H1 (cell line): Measurements from ENCODE around the gene SMARCD2. TPM values are rescaled to one million over a fixed set of nuclear protein-coding genes. Genes with fewer than 3 reads are reported as not detected.
"Not testable (repeated sequence)": the region's sequence is repeated elsewhere in the genome, so short reads cannot be mapped to it uniquely, and the experiment has no call there.

Source experiments
- CTCF ChIA-PET: fragments of 300-600 bp; sonication (Branson Sonifier 250); formaldehyde crosslinking; loops from one replicate; lab custom pipeline; 2021; ENCODE audit not compliant: partially characterized antibody; lab: Charles Lee
- POLR2A ChIA-PET: fragments of 300-600 bp; sonication (Branson Sonifier 250); formaldehyde crosslinking; loops from one replicate; lab custom pipeline; 2021; ENCODE audit warnings: inconsistent platforms; ENCODE audit not compliant: partially characterized antibody; lab: Charles Lee
- DNase-seq, 2 experiments: peaks; one replicate each; pipeline versions ENCODE4 v3.0.0 to v3.0.0-alpha.2; 2010 to 2022; ENCODE audit warnings: low spot score in 2 of 2, low read depth in 1 of 2, mixed read lengths in 1 of 2
- FAIRE-seq: peaks from 2 replicates; lab custom pipeline; 2011; peaks lifted over from hg19 to GRCh38; lab: Jason Lieb, UNC
- H2AFZ ChIP-seq: 2 replicates; pipeline ENCODE4 v1.8.1; 2012; ENCODE audit warnings: low read length, inconsistent platforms
- H2AK5ac ChIP-seq: 2 replicates; pipeline ENCODE4 v1.6.1; 2013; ENCODE audit warnings: low read depth, low read length
- H2BK120ac ChIP-seq: replicated peaks from 2 replicates; pipeline ENCODE3; 2013; ENCODE audit warnings: low read depth, low read length, inconsistent platforms
- H2BK12ac ChIP-seq: 2 replicates; pipeline ENCODE4 v1.6.1; 2013; ENCODE audit warnings: low read depth, low read length
- H2BK15ac ChIP-seq: 2 replicates; pipeline ENCODE4 v1.6.1; 2013; ENCODE audit warnings: low read length
- H2BK20ac ChIP-seq: 2 replicates; pipeline ENCODE4 v1.6.1; 2013; ENCODE audit warnings: low read length
- H2BK5ac ChIP-seq: 2 replicates; pipeline ENCODE4 v1.6.1; 2013; ENCODE audit warnings: low read depth, low read length
- H3K14ac ChIP-seq: 2 replicates; pipeline ENCODE4 v1.6.1; 2013; ENCODE audit warnings: inconsistent platforms; ENCODE audit not compliant: insufficient read length
- H3K18ac ChIP-seq: 2 replicates; pipeline ENCODE4 v1.6.1; 2013; ENCODE audit warnings: low read length; ENCODE audit errors: extremely low read depth
- H3K23ac ChIP-seq: 2 replicates; pipeline ENCODE4 v1.6.1; 2013; ENCODE audit warnings: inconsistent platforms; ENCODE audit not compliant: insufficient read length
- H3K23me2 ChIP-seq: 2 replicates; pipeline ENCODE4 v1.6.1; 2013; ENCODE audit warnings: low read depth, low read length
- H3K27ac ChIP-seq: 2 replicates; pipeline ENCODE4 v1.6.1; 2011; ENCODE audit warnings: low read depth, low read length, inconsistent platforms
- H3K27me3 ChIP-seq, 4 experiments: replicated peaks in 1 of 4; 1 replicate in 1 of 4; 2 replicates in 3 of 4; pipeline versions ENCODE4 v1.6.1 to v1.8.1; 2011 to 2013; ENCODE audit warnings: low read length in 3 of 4, mild to moderate bottlenecking in 3 of 4, inconsistent platforms in 2 of 4, mixed read lengths in 2 of 4, moderate library complexity in 1 of 4; ENCODE audit not compliant: control insufficient read depth in 3 of 4, insufficient read depth in 3 of 4; ENCODE audit errors: extremely low read depth in 1 of 4
- H3K36me3 ChIP-seq, 4 experiments: 2 replicates each; pipeline versions ENCODE4 v1.6.1 to v1.8.1; 2011 to 2013; ENCODE audit warnings: mild to moderate bottlenecking in 4 of 4, low read length in 3 of 4, moderate library complexity in 2 of 4, control low read depth in 1 of 4, inconsistent platforms in 1 of 4; ENCODE audit not compliant: insufficient read depth in 4 of 4, control insufficient read depth in 2 of 4
- H3K4ac ChIP-seq: replicated peaks from 2 replicates; pipeline ENCODE3; 2013; ENCODE audit warnings: low read length, low read depth, mixed read lengths, inconsistent platforms; ENCODE audit not compliant: insufficient read length
- H3K4me1 ChIP-seq, 4 experiments: replicated peaks in 1 of 4; 1 replicate in 1 of 4; 2 replicates in 3 of 4; pipeline versions ENCODE4 v1.6.1 to v1.8.1; 2011 to 2013; ENCODE audit warnings: low read length in 3 of 4, inconsistent platforms in 2 of 4, mixed read lengths in 1 of 4; ENCODE audit not compliant: insufficient read depth in 4 of 4, control insufficient read depth in 3 of 4
- H3K4me2 ChIP-seq, 2 experiments: 2 replicates each; pipeline versions ENCODE4 v1.6.1 to v1.8.1; 2011 to 2013; ENCODE audit warnings: low read depth in 2 of 2, low read length in 2 of 2, control low read depth in 1 of 2, inconsistent platforms in 1 of 2, mild to moderate bottlenecking in 1 of 2; ENCODE audit not compliant: insufficient read depth in 1 of 2
- H3K4me3 ChIP-seq, 4 experiments: fragments of 200-600, 300-600 bp in 1 of 4; sonication (generic), shearing (Covaris generic), sonication (Bioruptor Twin) in 1 of 4; 2 replicates each; pipeline versions ENCODE4 v1.5.1 to v1.8.1; 2011 to 2016; ENCODE audit warnings: low read length in 4 of 4, low read depth in 3 of 4, control low read depth in 2 of 4, inconsistent platforms in 2 of 4, mild to moderate bottlenecking in 2 of 4, mixed read lengths in 1 of 4, moderate library complexity in 1 of 4; ENCODE audit not compliant: insufficient read depth in 2 of 4; ENCODE audit errors: extremely low read depth in 1 of 4
- H3K56ac ChIP-seq: replicated peaks from 2 replicates; pipeline ENCODE3; 2013; ENCODE audit warnings: low read depth, mild to moderate bottlenecking, mixed read lengths, low read length, inconsistent platforms; ENCODE audit not compliant: insufficient read length
- H3K79me1 ChIP-seq: 2 replicates; pipeline ENCODE4 v1.6.1; 2013; ENCODE audit warnings: low read depth, low read length, control low read depth
- H3K79me2 ChIP-seq, 2 experiments: 2 replicates each; pipeline versions ENCODE4 v1.6.1 to v1.8.1; 2012 to 2013; ENCODE audit warnings: low read length in 2 of 2, mild to moderate bottlenecking in 2 of 2, inconsistent platforms in 1 of 2; ENCODE audit not compliant: insufficient read depth in 2 of 2, control insufficient read depth in 1 of 2
- H3K9ac ChIP-seq, 4 experiments: replicated peaks in 1 of 4; 1 replicate in 1 of 4; 2 replicates in 3 of 4; pipeline versions ENCODE4 v1.6.1 to v1.8.1; 2011 to 2013; ENCODE audit warnings: low read depth in 3 of 4, low read length in 3 of 4, control low read depth in 2 of 4, mild to moderate bottlenecking in 2 of 4, moderate library complexity in 2 of 4, inconsistent platforms in 1 of 4; ENCODE audit errors: extremely low read depth in 1 of 4
- H3K9me3 ChIP-seq, 2 experiments: 2 replicates each; pipeline versions ENCODE4 v1.6.1 to v1.8.1; 2012 to 2013; ENCODE audit warnings: mild to moderate bottlenecking in 2 of 2, moderate library complexity in 2 of 2, control low read depth in 1 of 2, inconsistent platforms in 1 of 2, low read depth in 1 of 2, low read length in 1 of 2, mixed read lengths in 1 of 2; ENCODE audit not compliant: insufficient read depth in 2 of 2
- H4K20me1 ChIP-seq, 2 experiments: replicated peaks in 1 of 2; 2 replicates each; pipeline versions ENCODE3 to v1.8.1; 2011 to 2013; ENCODE audit warnings: inconsistent platforms in 2 of 2, low read length in 2 of 2, mild to moderate bottlenecking in 1 of 2; ENCODE audit not compliant: insufficient read depth in 2 of 2, control insufficient read depth in 1 of 2
- H4K5ac ChIP-seq: 2 replicates; pipeline ENCODE4 v1.6.1; 2013; ENCODE audit warnings: low read length, low read depth, mixed read lengths, inconsistent platforms; ENCODE audit not compliant: insufficient read length
- H4K8ac ChIP-seq: 2 replicates; pipeline ENCODE4 v1.8.0; 2013; ENCODE audit warnings: mild to moderate bottlenecking, moderate library complexity, low read length, inconsistent platforms; ENCODE audit not compliant: insufficient read depth; ENCODE audit errors: extremely low read depth
- H4K91ac ChIP-seq: replicated peaks from 2 replicates; pipeline ENCODE3; 2013; ENCODE audit warnings: low read length, mixed read lengths, inconsistent platforms; ENCODE audit not compliant: insufficient read length
- CREB1 ChIP-seq: IDR thresholded peaks from 2 replicates; pipeline ENCODE4 v1.6.1; 2012; ENCODE audit warnings: inconsistent platforms
- CTCF ChIP-seq, 3 experiments: IDR thresholded peaks; 1 replicate in 2 of 3; 2 replicates in 1 of 3; pipeline versions ENCODE4 v1.5.1 to v1.6.1; 2011; ENCODE audit warnings: low read length in 3 of 3, mild to moderate bottlenecking in 3 of 3, inconsistent platforms in 2 of 3, low read depth in 1 of 3, moderate library complexity in 1 of 3; ENCODE audit not compliant: insufficient read depth in 1 of 3; ENCODE audit errors: control extremely low read depth in 1 of 3
- RAD21 ChIP-seq, 2 experiments: IDR thresholded peaks in 1 of 2; conservative IDR thresholded peaks in 1 of 2; 2 replicates each; pipeline ENCODE4 v1.6.1; 2011; ENCODE audit warnings: low read depth in 2 of 2, low read length in 2 of 2, improper control_type of control experiment in 1 of 2, inconsistent platforms in 1 of 2, mild to moderate bottlenecking in 1 of 2, moderate library complexity in 1 of 2
- SIN3A ChIP-seq, 2 experiments: IDR thresholded peaks in 1 of 2; conservative IDR thresholded peaks in 1 of 2; 2 replicates each; pipeline ENCODE4 v1.6.1; 2011 to 2012; ENCODE audit warnings: low read length in 2 of 2, improper control_type of control experiment in 1 of 2, low read depth in 1 of 2, mild to moderate bottlenecking in 1 of 2
- SP1 ChIP-seq: IDR thresholded peaks from 2 replicates; pipeline ENCODE4 v1.6.1; 2011; ENCODE audit warnings: low read depth, low read length
- WGBS, 2 experiments: shearing (Covaris generic) in 1 of 2; methylation state at CpG; one replicate each; pipeline versions ENCODE4 v1.1.6 to v1.1.7; 2013 to 2015; ENCODE audit warnings: low lambda C conversion rate in 2 of 2, mixed read lengths in 2 of 2, inconsistent platforms in 1 of 2, low coverage in 1 of 2, missing lambda C conversion rate in 1 of 2; ENCODE audit not compliant: insufficient replicate concordance in 2 of 2, insufficient coverage in 1 of 2, insufficient read length in 1 of 2; ENCODE audit errors: extremely low coverage in 1 of 2, missing lambda C conversion rate in 1 of 2; 5-methylcytosine and 5-hydroxymethylcytosine counted together
- polyA plus RNA-seq, 7 experiments: library from polyadenylated mRNA; depleted of rRNA in 3 of 7; stranded (reverse) in 5 of 7; unstranded in 2 of 7; fragments of >200 nt in 5 of 7; fragments of 200-250 nt in 2 of 7; gene quantifications; 1 replicate in 5 of 7; 2 replicates in 1 of 7; 4 replicates in 1 of 7; pipeline versions ENCODE4 v1.2.1 to v1.2.3, GENCODE V29; 2011 to 2013; ENCODE audit warnings: missing spikeins in 2 of 7, mixed read lengths in 2 of 7
- total RNA-seq: library from RNA; stranded (reverse); fragmentation: NEBNext Ultra II Directional; extraction: Animal tissue kit (Norgen Biotek cat#: 25700); gene quantifications from 2 replicates; pipeline ENCODE4 v1.2.1, GENCODE V29; 2021

The SMARCD2 gene
- total and polyA plus RNA-seq, 2 of the 8 experiments (the other 6 are each of a cell fraction or from before 2014, with no cell fraction given) = 90.0 to 92.2 TPM

GRCh38 chr17:63881337-63881736, 38.9 kb upstream of the SMARCD2 start:
- not testable (repeated sequence) for H2BK15ac ChIP-seq, H3K23me2 ChIP-seq, H3K4ac ChIP-seq, H4K91ac ChIP-seq, H3K27me3 ChIP-seq, H3K27ac ChIP-seq, H4K5ac ChIP-seq, H4K20me1 ChIP-seq, H2BK120ac ChIP-seq, H3K79me2 ChIP-seq, H3K9ac ChIP-seq, H3K79me1 ChIP-seq, H2BK20ac ChIP-seq, H3K9me3 ChIP-seq, H3K36me3 ChIP-seq, H3K14ac ChIP-seq, H4K8ac ChIP-seq, H2AK5ac ChIP-seq, H3K23ac ChIP-seq, H2BK5ac ChIP-seq, H3K56ac ChIP-seq
- Histone ChIP-seq H3K18ac (peak overlapping the region; percentile 60), H3K4me3 (peak overlapping the region in 1 of 4 experiments; percentile 33; a peak in 2 of 8 replicates), H2BK12ac (peak overlapping the region; percentile 68; the same call in 1 of the 2 replicates), H3K4me2 (peak overlapping the region; percentile 39 to 41; a peak in 3 of 4 replicates), H3K4me1 (peaks cover 3 to 15% (median 8%) of the 10 kb centered on the region in 4 experiments), H2AFZ (peak overlapping the region; percentile 97)
- TF ChIP-seq CREB1 (0 out of 2 replicates have a peak, but pooled peaks have one; percentile 25), SP1 (peak; percentile 93), RAD21 (IDR thresholded peaks at IDR 0.05 in 1 of 2, conservative IDR thresholded peaks at IDR 0.05 in 1 of 2; ENCODE audit: low read depth in 2 of 2, low read length in 2 of 2) (peak in 1 of 2 experiments; percentile 18; a peak in 1 of 4 replicates), CTCF (IDR thresholded peaks at IDR 0.05; ENCODE audit: control extremely low read depth in 1 of 3, insufficient read depth in 1 of 3, low read depth in 1 of 3, low read length in 3 of 3) (peak; percentile 38 to 52 (median 47)), SIN3A (conservative IDR thresholded peaks at IDR 0.05 in 1 of 2, IDR thresholded peaks at IDR 0.05 in 1 of 2; ENCODE audit: low read depth in 1 of 2, low read length in 2 of 2) (peak in 1 of 2 experiments; percentile 60; a peak in 1 of 4 replicates)
- FAIRE-seq = peak; percentile 48
- peak in 1 of 2 experiments; percentile 77 for DNase-seq
- POLR2A ChIA-PET = interaction anchor here (0.6 to 1.1 kb wide), 4 partner anchors 16 to 264 kb away, joined by 3 to 4 read pairs (median 3); no protein-coding TSS in a partner anchor
- 37% methylated on average over 8 of the region's 11 CpGs; no CpG with 5 or more reads in 1 of the 2 experiments for WGBS, 2 experiments
- CTCF ChIA-PET = interaction anchor here (0.6 to 4.5 kb wide), 31 partner anchors 8 to 476 kb away, joined by 3 to 66 read pairs (median 4); partner anchors contain the start of genes CSHL1, GH1 and ICAM2
